SJCRH30 (cell line): ENCODE data around the gene RNF19B. TPM values are rescaled to one million over a fixed set of nuclear protein-coding genes. Genes with fewer than 3 reads are reported as not detected.
A peak's percentile ranks its signal among the peaks of the same experiment; 100 is the strongest.

Source experiments
- DNase-seq, 2 experiments: peaks; one replicate each; pipeline ENCODE4 v3.0.0-alpha.2; 2015 to 2020
- H3K27ac ChIP-seq: fragments of 250-450 bp; sonication (Bioruptor Pico); 2 replicates; pipeline ENCODE4 v1.5.1; 2020; ENCODE audit warnings: mild to moderate bottlenecking, moderate library complexity
- H3K27me3 ChIP-seq: fragments of 250-450 bp; sonication (Bioruptor Pico); 2 replicates; pipeline ENCODE4 v1.5.1; 2020; ENCODE audit warnings: mild to moderate bottlenecking, moderate library complexity
- H3K36me3 ChIP-seq: fragments of 250-450 bp; sonication (Bioruptor Pico); 2 replicates; pipeline ENCODE4 v1.5.1; 2020; ENCODE audit warnings: mild to moderate bottlenecking, moderate library complexity
- H3K4me1 ChIP-seq: fragments of 250-450 bp; sonication (Bioruptor Pico); 2 replicates; pipeline ENCODE4 v1.5.1; 2020; ENCODE audit warnings: mild to moderate bottlenecking, moderate library complexity
- H3K4me3 ChIP-seq: fragments of 250-450 bp; sonication (Bioruptor Pico); 2 replicates; pipeline ENCODE4 v1.5.1; 2020; ENCODE audit warnings: mild to moderate bottlenecking, moderate library complexity
- H3K9me3 ChIP-seq: fragments of 250-450 bp; sonication (Bioruptor Pico); replicated peaks from 2 replicates; pipeline ENCODE4 v1.5.1; 2020; ENCODE audit warnings: mild to moderate bottlenecking, moderate library complexity
- total RNA-seq: library from RNA; depleted of rRNA; stranded (reverse); fragments of >200 nt; shearing (Covaris generic); gene quantifications from 2 replicates; pipeline ENCODE4 v1.2.3, GENCODE V29; 2014

RNF19B gene
- total RNA-seq, 1 experiment from 2014 or later: 10.5 TPM

- Histone ChIP-seq H3K27me3 (no peaks in the 10 kb centered on the region), H3K9me3 (no peaks in the 10 kb centered on the region), H3K4me1 (no peaks in the 10 kb centered on the region), H3K4me3 (peak overlapping the region; percentile 61), H3K36me3 (no peaks in the 10 kb centered on the region), H3K27ac (no peak overlapping the region)
- DNase-seq: peak in 1 of 2 experiments; percentile 20
Observed at GRCh38 chr1:32900371-32900955, 64.1 kb downstream of the RNF19B start.

- Histone ChIP-seq H3K4me3 (no peak overlapping the region), H3K27me3 (no peaks in the 10 kb centered on the region)
- DNase-seq: peak in 1 of 2 experiments; percentile 58
Observed at GRCh38 chr1:32899586-32900296, 64.9 kb downstream of the RNF19B start.

DNA sequence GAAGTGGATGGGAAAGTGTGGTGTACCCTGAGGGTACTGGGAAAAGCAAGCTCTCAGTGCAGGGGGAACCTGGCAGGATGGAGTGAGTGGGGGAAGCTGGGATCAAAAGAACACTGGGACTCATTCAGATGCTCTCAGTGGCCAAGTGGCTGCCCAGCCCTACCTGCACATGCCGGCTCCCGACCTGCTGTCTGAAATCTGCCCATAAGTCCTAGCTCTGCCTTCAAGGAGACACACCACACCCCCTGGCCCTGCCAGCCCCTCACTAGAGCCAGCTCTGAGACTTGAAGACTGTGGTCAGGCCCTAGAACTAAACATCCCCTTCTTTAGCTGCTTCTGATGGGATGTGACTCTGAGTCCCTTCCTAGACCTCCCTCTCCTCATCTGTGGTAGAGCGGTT lies 65.7 kb downstream of the RNF19B start:
- Histone ChIP-seq H3K4me1 (no peaks in the 10 kb centered on the region), H3K36me3 (no peaks in the 10 kb centered on the region), H3K27ac (no peak overlapping the region), H3K4me3 (no peak overlapping the region), H3K9me3 (no peaks in the 10 kb centered on the region), H3K27me3 (no peaks in the 10 kb centered on the region)
- no peak for DNase-seq

More at GRCh38 chr1:32899586-32900296, 64.9 kb downstream of the RNF19B start:
- no peaks in the 10 kb centered on the region for H3K36me3 ChIP-seq
- H3K4me1 ChIP-seq: no peaks in the 10 kb centered on the region
- no peaks in the 10 kb centered on the region for H3K9me3 ChIP-seq
- no peak overlapping the region for H3K27ac ChIP-seq

DNA sequence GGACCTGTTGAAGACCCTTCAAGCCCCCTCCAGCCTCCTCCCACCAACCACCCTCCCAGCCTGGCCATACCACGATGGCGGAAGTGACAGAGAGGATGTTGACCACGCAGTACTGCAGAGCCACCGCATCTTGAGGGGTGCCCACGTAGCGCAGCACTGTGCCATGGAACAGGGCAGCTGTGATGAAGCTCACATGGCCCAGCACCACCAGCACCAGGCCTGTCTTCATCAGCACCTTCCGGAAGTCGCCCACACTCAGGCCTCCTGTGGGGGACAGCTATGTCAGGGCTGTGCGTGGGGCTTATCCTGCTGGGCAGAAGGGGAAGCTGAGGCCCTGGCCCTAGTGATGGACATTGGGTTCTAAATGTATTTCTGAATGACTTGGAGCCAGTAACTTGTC lies 66.6 kb downstream of the RNF19B start:
- no peak for DNase-seq
- no peaks in the 10 kb centered on the region for H3K36me3 ChIP-seq
- no peaks in the 10 kb centered on the region for H3K27me3 ChIP-seq
- H3K9me3 ChIP-seq: no peaks in the 10 kb centered on the region
- H3K4me3 ChIP-seq: no peak overlapping the region
- no peak overlapping the region for H3K27ac ChIP-seq
- H3K4me1 ChIP-seq: no peaks in the 10 kb centered on the region

- Histone ChIP-seq H3K4me3 (no peak overlapping the region), H3K4me1 (no peaks in the 10 kb centered on the region), H3K27me3 (no peaks in the 10 kb centered on the region; the same call in 1 of the 2 replicates), H3K36me3 (no peaks in the 10 kb centered on the region), H3K9me3 (no peaks in the 10 kb centered on the region), H3K27ac (no peak overlapping the region)
- no peak for DNase-seq
Observed at GRCh38 chr1:32897082-32898049, 67.2 kb downstream of the RNF19B start.

DNA sequence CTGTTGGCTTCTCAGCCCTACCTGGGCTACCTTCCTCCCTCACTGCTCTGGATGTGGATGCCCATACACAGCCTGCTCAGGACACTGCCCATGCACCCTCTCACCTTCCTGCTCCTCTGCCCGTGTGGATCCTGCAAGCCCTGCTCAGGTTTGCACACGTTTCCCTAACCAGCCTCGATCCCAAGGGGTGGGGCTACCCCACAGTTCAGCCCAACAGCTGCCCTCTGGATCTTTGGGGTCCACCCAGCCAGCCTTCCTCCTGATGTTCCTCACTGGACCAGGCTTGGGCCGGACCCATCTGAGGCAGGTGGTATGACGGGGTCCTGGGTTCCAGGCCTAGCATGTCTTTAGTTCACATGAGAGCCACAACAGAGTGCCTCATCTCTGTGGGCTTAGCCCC lies 68.2 kb downstream of the RNF19B start:
- H3K27ac ChIP-seq: no peak overlapping the region
- H3K4me1 ChIP-seq: no peaks in the 10 kb centered on the region
- no peaks in the 10 kb centered on the region; the same call in 1 of the 2 replicates for H3K27me3 ChIP-seq
- DNase-seq: no peak
- no peaks in the 10 kb centered on the region for H3K36me3 ChIP-seq
- H3K9me3 ChIP-seq: no peaks in the 10 kb centered on the region
- no peak overlapping the region for H3K4me3 ChIP-seq

GRCh38 chr1:32895325-32896215 lies 69.0 kb downstream of the RNF19B start:
- DNase-seq: no peak
- no peaks in the 10 kb centered on the region for H3K4me1 ChIP-seq
- no peak overlapping the region for H3K27ac ChIP-seq
- H3K9me3 ChIP-seq: no peaks in the 10 kb centered on the region
- H3K4me3 ChIP-seq: no peak overlapping the region
- H3K36me3 ChIP-seq: no peaks in the 10 kb centered on the region
- H3K27me3 ChIP-seq: no peaks in the 10 kb centered on the region; the same call in 1 of the 2 replicates

- no peak for DNase-seq
- Histone ChIP-seq H3K4me1 (no peaks in the 10 kb centered on the region), H3K4me3 (no peak overlapping the region), H3K27me3 (no peaks in the 10 kb centered on the region; the same call in 1 of the 2 replicates), H3K9me3 (no peaks in the 10 kb centered on the region), H3K27ac (no peak overlapping the region), H3K36me3 (no peaks in the 10 kb centered on the region)
Observed at GRCh38 chr1:32894681-32895080, 69.9 kb downstream of the RNF19B start.

GRCh38 chr1:32894019-32894600 lies 70.5 kb downstream of the RNF19B start:
- no peaks in the 10 kb centered on the region for H3K9me3 ChIP-seq
- H3K27me3 ChIP-seq: no peaks in the 10 kb centered on the region; the same call in 1 of the 2 replicates
- no peak for DNase-seq
- H3K4me1 ChIP-seq: no peaks in the 10 kb centered on the region
- H3K27ac ChIP-seq: no peak overlapping the region
- H3K4me3 ChIP-seq: no peak overlapping the region
- no peaks in the 10 kb centered on the region for H3K36me3 ChIP-seq

GRCh38 chr1:32893198-32894018 lies 71.2 kb downstream of the RNF19B start:
- H3K9me3 ChIP-seq: no peaks in the 10 kb centered on the region
- H3K27ac ChIP-seq: no peak overlapping the region
- no peaks in the 10 kb centered on the region for H3K36me3 ChIP-seq
- H3K27me3 ChIP-seq: no peaks in the 10 kb centered on the region; the same call in 1 of the 2 replicates
- H3K4me3 ChIP-seq: no peak overlapping the region
- DNase-seq: no peak
- H3K4me1 ChIP-seq: no peaks in the 10 kb centered on the region

- Histone ChIP-seq H3K36me3 (no peaks in the 10 kb centered on the region), H3K27ac (no peak overlapping the region), H3K9me3 (no peaks in the 10 kb centered on the region), H3K27me3 (no peaks in the 10 kb centered on the region; the same call in 1 of the 2 replicates), H3K4me1 (no peaks in the 10 kb centered on the region), H3K4me3 (no peak overlapping the region)
- DNase-seq: no peak
Observed at GRCh38 chr1:32892368-32893197, 72.0 kb downstream of the RNF19B start.

DNA sequence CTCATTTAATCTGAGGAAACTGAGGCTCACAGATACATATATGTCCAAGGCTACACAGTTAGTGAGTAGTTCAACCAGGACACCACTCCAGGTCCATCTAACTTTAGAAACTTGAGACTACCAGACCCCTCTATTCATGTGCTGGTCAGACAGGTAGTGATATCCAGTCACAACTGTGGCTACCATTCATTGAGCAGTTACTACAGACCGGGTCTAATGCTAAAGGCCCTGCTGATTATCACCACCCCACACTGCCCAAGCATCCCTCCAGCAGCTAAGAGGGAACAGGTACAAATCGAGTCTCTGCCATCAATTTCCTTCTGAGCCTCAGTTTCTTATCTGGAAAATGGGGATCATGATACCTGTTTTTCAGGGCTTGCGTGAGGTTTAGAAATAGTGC lies 73.0 kb downstream of the RNF19B start:
- Histone ChIP-seq H3K36me3 (no peaks in the 10 kb centered on the region), H3K27me3 (no peaks in the 10 kb centered on the region; the same call in 1 of the 2 replicates), H3K27ac (no peak overlapping the region)

More for the DNA sequence above, 73.0 kb downstream of the RNF19B start:
- Histone ChIP-seq H3K4me3 (no peak overlapping the region), H3K4me1 (no peaks in the 10 kb centered on the region), H3K9me3 (no peaks in the 10 kb centered on the region)
- no peak for DNase-seq
